AG09319 (cell line): ENCODE data around the gene CAMK2B.

Experiments used
- DNase-seq: peaks from one replicate; pipeline ENCODE4 v3.0.0-alpha.2; 2010; ENCODE audit warnings: low read depth; ENCODE audit errors: extremely low read depth
- CTCF ChIP-seq: IDR thresholded peaks from 2 replicates; pipeline ENCODE4 v1.5.1; 2011; ENCODE audit warnings: low read depth, mild to moderate bottlenecking, inconsistent platforms, low read length, moderate library complexity

CAMK2B gene

GRCh38 chr7:44308596-44309270 lies 16.7 kb downstream of the CAMK2B start:
- TF ChIP-seq CTCF = no peak
- no peak for DNase-seq

GRCh38 chr7:44307905-44308595 lies 17.3 kb downstream of the CAMK2B start:
- no peak for DNase-seq
- no peak for TF ChIP-seq CTCF

- DNase-seq = peak; percentile 24
- peak; percentile 19 for TF ChIP-seq CTCF
Measured at GRCh38 chr7:44307301-44307900, 18.0 kb downstream of the CAMK2B start.

- DNase-seq = no peak
- TF ChIP-seq CTCF = no peak
Measured at GRCh38 chr7:44306606-44307005, 18.8 kb downstream of the CAMK2B start.

- DNase-seq = no peak
- no peak for TF ChIP-seq CTCF
Measured at GRCh38 chr7:44305564-44306507, 19.6 kb downstream of the CAMK2B start.

- DNase-seq = no peak
- TF ChIP-seq CTCF = no peak
Measured at GRCh38 chr7:44294325-44295069, 30.9 kb downstream of the CAMK2B start.
